Activated CD4-positive, alpha-beta memory T cell treated with anti-CD3 and anti-CD28 coated beads for 36 hours (primary cell): ENCODE results near the gene HS2ST1. TPM values are rescaled to one million over a fixed set of nuclear protein-coding genes. Genes with fewer than 3 reads are reported as not detected.

ENCODE experiments used
- CTCF ChIA-PET: fragments of 350-600 bp; sonication (Branson Sonifier 250); formaldehyde crosslinking; loops from one replicate; lab custom pipeline; 2021; ENCODE audit warnings: antibody characterized with exemption, inconsistent platforms; lab: Charles Lee
- POLR2A ChIA-PET: fragments of 350-600 bp; sonication (Branson Sonifier 250); formaldehyde crosslinking; loops from one replicate; lab custom pipeline; 2021; ENCODE audit warnings: antibody characterized with exemption; lab: Charles Lee
- DNase-seq: peaks from one replicate; pipeline ENCODE4 v3.0.0-alpha.2; 2020
- H3K27ac Mint-ChIP-seq: one replicate; pipeline ENCODE4 v1.8.0; 2021; ENCODE audit warnings: mixed read lengths
- H3K27me3 Mint-ChIP-seq: one replicate; pipeline ENCODE4 v1.8.0; 2021; ENCODE audit warnings: mixed read lengths
- H3K36me3 Mint-ChIP-seq: one replicate; pipeline ENCODE4 v1.8.0; 2021; ENCODE audit warnings: mixed read lengths
- H3K4me1 Mint-ChIP-seq: one replicate; pipeline ENCODE4 v1.8.0; 2021; ENCODE audit warnings: low read depth, mixed read lengths
- H3K4me3 Mint-ChIP-seq: one replicate; pipeline ENCODE4 v1.8.0; 2021; ENCODE audit warnings: mild to moderate bottlenecking, mixed read lengths
- H3K9me3 Mint-ChIP-seq: one replicate; pipeline ENCODE4 v1.8.0; 2021; ENCODE audit warnings: mixed read lengths
- intact Hi-C: fragments of 100-400 bp; cut with micrococcal nuclease; formaldehyde crosslinking; loops from one replicate; pipeline ENCODE4 v1.15.1; 2023
- total RNA-seq, 2 experiments: library from RNA; stranded (reverse); gene quantifications; one replicate each; pipeline ENCODE4 v1.2.3, GENCODE V29; 2021

The HS2ST1 gene
- total RNA-seq, 2 experiments from 2014 or later = 16.4 to 16.5 TPM

DNA sequence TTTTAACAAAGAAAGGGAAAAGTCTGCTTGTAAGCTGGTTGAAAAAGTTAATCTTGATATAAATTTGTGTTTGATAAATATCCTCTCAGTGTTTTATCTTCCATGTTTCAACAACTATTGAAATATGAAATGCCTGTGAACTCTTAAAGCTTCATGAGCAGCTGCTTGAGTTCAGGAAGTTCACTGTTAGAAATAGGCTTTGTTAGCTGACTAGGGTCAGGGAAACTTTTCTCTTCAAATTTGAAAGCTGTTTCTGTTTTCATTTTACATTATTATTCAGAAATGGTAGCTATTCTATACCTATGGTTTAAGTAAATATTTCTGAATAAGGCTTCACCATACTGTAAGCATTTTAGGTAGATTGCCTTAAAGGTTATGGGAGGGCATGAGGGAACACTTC lies 191.7 kb downstream of the HS2ST1 start:
- Mint-ChIP-seq H3K27me3 (no peaks in the 10 kb centered on the region), H3K9me3 (no peaks in the 10 kb centered on the region), H3K4me1 (no peaks in the 10 kb centered on the region), H3K4me3 (no peak overlapping the region), H3K27ac (no peak overlapping the region), H3K36me3 (peaks cover 5% of the 10 kb centered on the region)
- ChIA-PET CTCF (interaction anchor here (0.7 kb wide), 1 partner anchor 25 kb away, joined by 3 read pairs; no protein-coding TSS in a partner anchor), POLR2A (no interaction called here)
- intact Hi-C loops = no loop called here
- DNase-seq = no peak

DNA sequence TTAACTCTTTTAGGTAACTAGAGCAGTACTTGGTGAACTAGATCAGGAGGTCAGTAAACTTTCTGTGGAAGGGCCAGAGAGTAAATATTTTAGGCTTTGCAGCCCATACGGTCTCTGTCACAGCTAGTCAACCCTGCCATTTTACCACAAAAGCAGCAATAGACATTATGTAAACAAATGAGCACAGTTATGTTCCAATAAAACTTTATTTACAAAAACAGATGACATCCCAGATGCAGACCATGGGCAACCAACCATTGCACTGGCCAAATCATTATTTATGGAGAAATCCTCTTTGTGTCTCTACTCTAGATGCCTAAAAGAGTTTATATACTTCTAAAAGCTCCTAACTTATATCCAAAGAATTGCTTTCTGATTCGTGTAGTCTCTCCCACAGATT lies 192.4 kb downstream of the HS2ST1 start:
- DNase-seq = no peak
- Mint-ChIP-seq H3K9me3 (no peaks in the 10 kb centered on the region), H3K27ac (no peak overlapping the region), H3K36me3 (peaks cover 2% of the 10 kb centered on the region), H3K4me3 (no peak overlapping the region), H3K4me1 (no peaks in the 10 kb centered on the region), H3K27me3 (no peaks in the 10 kb centered on the region)
- ChIA-PET CTCF (no interaction called here), POLR2A (no interaction called here)
- intact Hi-C loops = no loop called here

DNA sequence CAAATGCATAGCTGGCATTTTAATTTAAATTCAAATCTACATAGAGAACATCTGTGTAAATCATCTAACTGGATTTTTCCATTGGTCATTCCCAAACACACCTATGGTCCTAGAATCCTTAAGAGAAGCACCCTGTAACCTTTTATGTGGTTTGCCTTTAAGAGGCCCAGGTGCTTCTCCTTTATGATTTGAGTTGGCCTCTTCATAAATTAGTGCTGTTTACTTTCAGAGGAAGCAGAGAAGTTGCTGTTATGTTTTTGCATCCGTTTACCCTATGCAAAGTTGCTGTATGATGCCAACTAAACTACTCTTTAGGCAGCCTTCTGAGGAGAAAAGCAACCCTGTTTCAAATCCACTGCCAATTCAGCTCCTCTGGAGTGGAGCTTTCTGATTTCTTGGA lies 193.8 kb downstream of the HS2ST1 start:
- no peaks in the 10 kb centered on the region for H3K9me3 Mint-ChIP-seq
- H3K36me3 Mint-ChIP-seq = peaks cover 2% of the 10 kb centered on the region
- ChIA-PET CTCF (no interaction called here), POLR2A (no interaction called here)
- no peaks in the 10 kb centered on the region for H3K4me1 Mint-ChIP-seq
- intact Hi-C loops = no loop called here
- no peak overlapping the region for H3K4me3 Mint-ChIP-seq
- DNase-seq = no peak
- no peak overlapping the region for H3K27ac Mint-ChIP-seq
- H3K27me3 Mint-ChIP-seq = no peaks in the 10 kb centered on the region

- Mint-ChIP-seq H3K9me3 (no peaks in the 10 kb centered on the region), H3K27ac (no peak overlapping the region), H3K27me3 (no peaks in the 10 kb centered on the region)
Observed at GRCh38 chr1:87108814-87109411, 194.5 kb downstream of the HS2ST1 start.

GRCh38 chr1:87111659-87112371 lies 197.4 kb downstream of the HS2ST1 start:
- intact Hi-C loops = no loop called here
- no peaks in the 10 kb centered on the region for H3K36me3 Mint-ChIP-seq
- POLR2A ChIA-PET = no interaction called here

More at GRCh38 chr1:87108814-87109411, 194.5 kb downstream of the HS2ST1 start:
- ChIA-PET CTCF (no interaction called here), POLR2A (no interaction called here)
- Mint-ChIP-seq H3K36me3 (peaks cover 2% of the 10 kb centered on the region), H3K4me3 (no peak overlapping the region), H3K4me1 (no peaks in the 10 kb centered on the region)
- intact Hi-C loops = no loop called here
- no peak for DNase-seq

DNA sequence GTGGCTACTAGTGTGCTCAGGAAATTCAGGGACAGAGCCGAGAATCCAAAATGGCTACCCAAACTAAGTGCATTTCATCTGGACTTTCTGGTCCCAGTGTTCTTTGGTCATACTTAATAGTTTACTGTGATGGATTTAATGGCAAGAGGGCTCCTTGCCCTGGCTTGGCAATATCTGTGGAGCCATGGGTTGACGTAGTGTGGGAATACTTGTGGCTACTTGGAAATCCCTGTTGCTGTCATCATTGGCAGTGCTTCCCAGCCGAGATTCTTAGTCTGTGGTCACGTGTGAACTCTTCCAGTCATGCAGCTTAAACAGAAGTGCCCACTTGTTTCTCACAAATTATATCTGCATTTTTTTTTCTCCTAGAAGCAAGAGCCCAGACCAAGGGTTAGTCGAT lies 198.9 kb downstream of the HS2ST1 start:
- intact Hi-C loops = no loop called here
- Mint-ChIP-seq H3K27me3 (no peaks in the 10 kb centered on the region), H3K27ac (no peak overlapping the region), H3K4me1 (no peaks in the 10 kb centered on the region), H3K36me3 (no peaks in the 10 kb centered on the region), H3K4me3 (no peak overlapping the region), H3K9me3 (no peaks in the 10 kb centered on the region)
- POLR2A ChIA-PET = no interaction called here
- CTCF ChIA-PET = interaction anchor here (0.7 kb wide), 1 partner anchor 39 kb away, joined by 3 read pairs; no protein-coding TSS in a partner anchor
- DNase-seq = no peak

More at GRCh38 chr1:87111659-87112371, 197.4 kb downstream of the HS2ST1 start:
- CTCF ChIA-PET = no interaction called here
- Mint-ChIP-seq H3K4me1 (no peaks in the 10 kb centered on the region), H3K4me3 (no peak overlapping the region), H3K27me3 (no peaks in the 10 kb centered on the region), H3K27ac (no peak overlapping the region), H3K9me3 (no peaks in the 10 kb centered on the region)
- no peak for DNase-seq

DNA sequence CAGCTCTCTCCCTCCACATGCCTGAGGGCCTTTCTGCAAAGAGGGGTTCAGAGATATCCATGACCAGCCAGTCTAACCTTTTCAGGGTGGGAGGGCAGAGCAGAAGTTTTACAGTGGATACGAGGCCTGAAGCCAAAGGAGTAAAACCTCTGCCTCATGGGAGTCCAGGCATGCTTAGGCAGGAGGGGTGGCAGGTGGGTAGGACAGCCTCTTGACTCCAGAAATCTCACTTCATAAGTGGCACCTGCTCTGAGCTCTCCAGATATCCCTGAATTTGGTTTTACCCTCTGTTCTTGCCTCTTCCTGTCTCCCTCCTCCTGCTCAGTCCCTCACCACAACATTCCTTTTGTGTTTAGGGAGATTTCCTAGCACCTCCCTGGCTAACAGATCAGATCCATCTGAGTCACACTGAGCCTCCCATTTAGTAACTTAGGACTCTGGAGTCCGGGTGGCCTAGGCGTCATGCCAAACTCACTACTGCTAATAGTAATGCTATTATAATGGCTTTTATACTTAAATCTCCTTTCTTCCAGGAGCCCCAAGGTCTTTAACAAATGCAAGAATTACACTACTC lies 201.0 kb downstream of the HS2ST1 start:
- no peak overlapping the region for H3K4me3 Mint-ChIP-seq

GRCh38 chr1:87115891-87116290 lies 201.5 kb downstream of the HS2ST1 start:
- H3K27me3 Mint-ChIP-seq = no peaks in the 10 kb centered on the region
- no peak for DNase-seq
- ChIA-PET CTCF (no interaction called here), POLR2A (no interaction called here)
- intact Hi-C loops = no loop called here
- H3K4me3 Mint-ChIP-seq = no peak overlapping the region
- no peaks in the 10 kb centered on the region for H3K4me1 Mint-ChIP-seq
- no peak overlapping the region for H3K27ac Mint-ChIP-seq
- no peaks in the 10 kb centered on the region for H3K9me3 Mint-ChIP-seq
- H3K36me3 Mint-ChIP-seq = no peaks in the 10 kb centered on the region

More for the DNA sequence above, 201.0 kb downstream of the HS2ST1 start:
- no peak overlapping the region for H3K27ac Mint-ChIP-seq
- CTCF ChIA-PET = no interaction called here
- intact Hi-C loops = no loop called here
- DNase-seq = no peak
- POLR2A ChIA-PET = no interaction called here
- no peaks in the 10 kb centered on the region for H3K4me1 Mint-ChIP-seq
- H3K27me3 Mint-ChIP-seq = no peaks in the 10 kb centered on the region
- no peaks in the 10 kb centered on the region for H3K9me3 Mint-ChIP-seq
- no peaks in the 10 kb centered on the region for H3K36me3 Mint-ChIP-seq

- no peak for DNase-seq
- CTCF ChIA-PET = interaction anchor here (1.4 kb wide), 1 partner anchor 12 kb away, joined by 3 read pairs; no protein-coding TSS in a partner anchor
- Mint-ChIP-seq H3K4me3 (no peak overlapping the region), H3K36me3 (no peaks in the 10 kb centered on the region), H3K27me3 (no peaks in the 10 kb centered on the region), H3K4me1 (no peaks in the 10 kb centered on the region), H3K9me3 (no peaks in the 10 kb centered on the region), H3K27ac (no peak overlapping the region)
- intact Hi-C loops = no loop called here
- POLR2A ChIA-PET = interaction anchor here (0.7 kb wide), 1 partner anchor 1064 kb away, joined by 3 read pairs; no protein-coding TSS in a partner anchor
Observed at GRCh38 chr1:87117761-87118368, 203.4 kb downstream of the HS2ST1 start.

DNA sequence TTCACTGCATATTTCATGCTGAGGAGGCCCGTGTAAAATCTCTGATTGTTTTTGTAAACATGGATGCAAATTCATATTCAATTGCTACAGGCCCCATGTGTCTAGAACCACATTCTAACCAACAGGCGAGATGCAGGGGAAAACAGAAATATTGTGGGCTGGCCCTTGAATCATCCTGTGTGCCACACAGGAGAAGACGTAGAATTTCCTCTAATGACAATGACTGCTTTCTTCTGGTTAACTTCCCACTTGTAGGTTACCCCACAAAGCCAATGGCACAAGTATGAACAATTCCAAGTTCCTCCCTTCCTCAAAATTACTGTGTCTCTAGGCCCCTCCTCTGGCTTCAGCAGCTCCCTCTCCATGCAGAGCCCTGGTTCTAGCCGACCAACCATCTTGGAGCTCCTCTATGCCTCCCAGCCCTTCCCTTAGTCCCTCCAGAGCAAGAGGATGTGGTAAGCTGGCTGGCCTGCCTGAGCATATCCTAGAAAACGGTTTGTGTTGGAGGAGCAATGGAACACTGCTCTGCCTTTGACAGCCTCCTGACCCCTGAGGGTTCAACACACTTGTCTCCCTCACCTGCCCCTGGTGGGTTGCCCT lies 205.2 kb downstream of the HS2ST1 start:
- POLR2A ChIA-PET = no interaction called here

GRCh38 chr1:87120779-87121178 lies 206.3 kb downstream of the HS2ST1 start:
- intact Hi-C loops = no loop called here
- Mint-ChIP-seq H3K9me3 (no peaks in the 10 kb centered on the region), H3K36me3 (no peaks in the 10 kb centered on the region), H3K27ac (no peak overlapping the region), H3K4me1 (no peaks in the 10 kb centered on the region), H3K27me3 (no peaks in the 10 kb centered on the region), H3K4me3 (no peak overlapping the region)
- CTCF ChIA-PET = no interaction called here
- no peak for DNase-seq
- POLR2A ChIA-PET = no interaction called here

More for the DNA sequence above, 205.2 kb downstream of the HS2ST1 start:
- no peak overlapping the region for H3K27ac Mint-ChIP-seq
- CTCF ChIA-PET = no interaction called here
- H3K4me3 Mint-ChIP-seq = no peak overlapping the region
- no peaks in the 10 kb centered on the region for H3K27me3 Mint-ChIP-seq
- no peaks in the 10 kb centered on the region for H3K4me1 Mint-ChIP-seq
- no peaks in the 10 kb centered on the region for H3K36me3 Mint-ChIP-seq
- DNase-seq = no peak
- H3K9me3 Mint-ChIP-seq = no peaks in the 10 kb centered on the region
- intact Hi-C loops = no loop called here

- Mint-ChIP-seq H3K4me3 (no peak overlapping the region), H3K4me1 (no peaks in the 10 kb centered on the region), H3K27me3 (no peaks in the 10 kb centered on the region), H3K27ac (no peak overlapping the region), H3K36me3 (no peaks in the 10 kb centered on the region), H3K9me3 (no peaks in the 10 kb centered on the region)
- intact Hi-C loops = no loop called here
- no peak for DNase-seq
- ChIA-PET CTCF (interaction anchor here (1.2 kb wide), 1 partner anchor 160 kb away, joined by 3 read pairs; no protein-coding TSS in a partner anchor), POLR2A (no interaction called here)
Observed at GRCh38 chr1:87121711-87122163, 207.3 kb downstream of the HS2ST1 start.
